IMR-90 (cell line): ENCODE data around the gene TBC1D10A. TPM values are rescaled to one million over a fixed set of nuclear protein-coding genes. Genes with fewer than 3 reads are reported as not detected.

ENCODE experiments used
- CEBPB ChIP-seq: IDR thresholded peaks from 2 replicates; pipeline ENCODE4 v1.6.1; 2012; ENCODE audit warnings: low read depth, low read length, improper control_type of control experiment
- CHD1 ChIP-seq: IDR thresholded peaks from 2 replicates; pipeline ENCODE4 v1.6.1; 2012; ENCODE audit warnings: low read depth, low read length, improper control_type of control experiment
- FOS ChIP-seq: fragments of 150-350 bp; IDR thresholded peaks from 2 replicates; pipeline ENCODE4 v1.6.1; 2016; ENCODE audit warnings: low read depth, low read length
- NFE2L2 ChIP-seq: fragments of 150-350 bp; IDR thresholded peaks from 2 replicates; pipeline ENCODE4 v1.6.1; 2016; ENCODE audit warnings: low read depth, mild to moderate bottlenecking, low read length
- RAD21 ChIP-seq: IDR thresholded peaks from 2 replicates; pipeline ENCODE4 v1.6.1; 2012; ENCODE audit warnings: low read length, improper control_type of control experiment
- polyA plus RNA-seq, 3 experiments: library from polyadenylated mRNA; depleted of rRNA; stranded (reverse); fragments of >200 nt; gene quantifications; 2 replicates each; pipeline ENCODE4 v1.2.3, GENCODE V29; 2012; ENCODE audit warnings: low replicate concordance in 1 of 3
- total RNA-seq: library from RNA; depleted of rRNA; stranded (reverse); fragments of >200 nt; gene quantifications from 2 replicates; pipeline ENCODE4 v1.2.3, GENCODE V29; 2012
- TF ChIP-seq, protein P1 (sequence below): fragments of 150-350 bp; IDR thresholded peaks from 2 replicates; pipeline ENCODE4 v1.6.1; 2017; ENCODE audit warnings: mild to moderate bottlenecking, antibody characterized with exemption, low read length, low read depth

Gene TBC1D10A
- total and polyA plus RNA-seq, 2 of the 4 experiments (the other 2 are of a cell fraction), result 16.3 to 33.1 TPM

- TF ChIP-seq, protein P1, sequence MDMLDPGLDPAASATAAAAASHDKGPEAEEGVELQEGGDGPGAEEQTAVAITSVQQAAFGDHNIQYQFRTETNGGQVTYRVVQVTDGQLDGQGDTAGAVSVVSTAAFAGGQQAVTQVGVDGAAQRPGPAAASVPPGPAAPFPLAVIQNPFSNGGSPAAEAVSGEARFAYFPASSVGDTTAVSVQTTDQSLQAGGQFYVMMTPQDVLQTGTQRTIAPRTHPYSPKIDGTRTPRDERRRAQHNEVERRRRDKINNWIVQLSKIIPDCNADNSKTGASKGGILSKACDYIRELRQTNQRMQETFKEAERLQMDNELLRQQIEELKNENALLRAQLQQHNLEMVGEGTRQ, result no peak
- no peak for TF ChIP-seq FOS
- TF ChIP-seq CEBPB, result no peak
- no peak for TF ChIP-seq RAD21
- TF ChIP-seq NFE2L2, result no peak
- no peak for TF ChIP-seq CHD1
Observed at GRCh38 chr22:30375312-30375849, 48.6 kb upstream of the TBC1D10A start (continued).
